HepG2 (cell line): ENCODE results near the gene INTS15. TPM values are rescaled to one million over a fixed set of nuclear protein-coding genes. Genes with fewer than 3 reads are reported as not detected.

Experiments used
- ARNTL ChIP-seq: sonication (generic); formaldehyde crosslinking; IDR thresholded peaks from 2 replicates; pipeline ENCODE4 v1.4.0; 2020; ENCODE audit warnings: mild to moderate bottlenecking, missing genetic modification reagents
- CEBPB ChIP-seq: IDR thresholded peaks from 2 replicates; pipeline ENCODE4 v1.6.1; 2011; ENCODE audit warnings: low read depth, low read length, improper control_type of control experiment, borderline replicate concordance
- CHD2 ChIP-seq: IDR thresholded peaks from 2 replicates; pipeline ENCODE4 v1.6.1; 2011; ENCODE audit warnings: low read depth, low read length, improper control_type of control experiment
- ELF4 ChIP-seq: sonication (generic); formaldehyde crosslinking; IDR thresholded peaks from 2 replicates; pipeline ENCODE4 v1.5.0; 2020; ENCODE audit warnings: missing genetic modification reagents, mild to moderate bottlenecking, moderate library complexity, borderline replicate concordance
- ETV5 ChIP-seq: IDR thresholded peaks from 2 replicates; pipeline ENCODE4 v1.6.1; 2018; ENCODE audit warnings: missing biosample characterization, missing genetic modification reagents, inconsistent platforms, borderline replicate concordance
- MAFK ChIP-seq, 2 experiments: IDR thresholded peaks in 1 of 2; conservative IDR thresholded peaks in 1 of 2; 2 replicates each; pipeline ENCODE4 v1.6.1; 2011; ENCODE audit warnings: improper control_type of control experiment in 2 of 2, low read length in 2 of 2
- MTA1 ChIP-seq: sonication (generic); formaldehyde crosslinking; IDR thresholded peaks from 2 replicates; pipeline ENCODE4 v1.4.0; 2020; ENCODE audit warnings: missing genetic modification reagents, mild to moderate bottlenecking, borderline replicate concordance
- NFATC3 ChIP-seq: sonication (generic); formaldehyde crosslinking; IDR thresholded peaks from 2 replicates; pipeline ENCODE4 v1.5.1; 2020; ENCODE audit warnings: mild to moderate bottlenecking, missing genetic modification reagents
- RORA ChIP-seq: sonication (generic); formaldehyde crosslinking; IDR thresholded peaks from 2 replicates; pipeline ENCODE4 v1.5.0; 2020; ENCODE audit warnings: mild to moderate bottlenecking, missing genetic modification reagents, moderate library complexity
- SALL2 ChIP-seq: sonication (generic); formaldehyde crosslinking; IDR thresholded peaks from 2 replicates; pipeline ENCODE4 v1.8.1; 2023; ENCODE audit warnings: mild to moderate bottlenecking, missing genetic modification reagents, inconsistent platforms
- SP5 ChIP-seq: IDR thresholded peaks from 2 replicates; pipeline ENCODE4 v1.6.1; 2016; ENCODE audit warnings: low read depth, borderline replicate concordance
- TAF15 ChIP-seq: fragments of 200-400 bp; formaldehyde crosslinking; IDR thresholded peaks from one replicate; pipeline ENCODE4 v1.6.1; 2018; ENCODE audit warnings: mild to moderate bottlenecking, low read depth, low read length; ENCODE audit not compliant: poor library complexity, severe bottlenecking
- UBTF ChIP-seq: sonication (generic); formaldehyde crosslinking; IDR thresholded peaks from 2 replicates; pipeline ENCODE4 v1.4.0; 2020; ENCODE audit warnings: mild to moderate bottlenecking, missing genetic modification reagents
- ZBTB20 ChIP-seq: sonication (generic); formaldehyde crosslinking; IDR thresholded peaks from 2 replicates; pipeline ENCODE4 v1.8.1; 2023; ENCODE audit warnings: missing genetic modification reagents, low read depth, mild to moderate bottlenecking, borderline replicate concordance
- ZBTB25 ChIP-seq: IDR thresholded peaks from 2 replicates; pipeline ENCODE4 v1.6.1; 2018; ENCODE audit warnings: missing genetic modification reagents
- ZFX ChIP-seq: sonication (generic); formaldehyde crosslinking; IDR thresholded peaks from 2 replicates; pipeline ENCODE4 v1.4.0; 2020; ENCODE audit warnings: mild to moderate bottlenecking, low read depth, missing genetic modification reagents, moderate library complexity
- ZNF709 ChIP-seq: sonication (generic); formaldehyde crosslinking; IDR thresholded peaks from 2 replicates; pipeline ENCODE4 v1.5.0; 2020; ENCODE audit warnings: mild to moderate bottlenecking, missing genetic modification reagents
- ZNF788 ChIP-seq: sonication (generic); formaldehyde crosslinking; IDR thresholded peaks from 2 replicates; pipeline ENCODE4 v1.5.0; 2020; ENCODE audit warnings: mild to moderate bottlenecking, missing genetic modification reagents, borderline replicate concordance
- polyA plus RNA-seq, 8 experiments: library from polyadenylated mRNA; depleted of rRNA in 3 of 8; stranded (reverse) in 7 of 8; unstranded in 1 of 8; fragments of >200 nt; fragmentation: Illumina TruSeq in 4 of 8; extraction: Trizol in 4 of 8; gene quantifications; 2 replicates each; pipeline versions ENCODE4 v1.2.1 to v1.2.3, GENCODE V29; 2011 to 2016; ENCODE audit warnings: low read depth in 4 of 8, missing spikeins in 1 of 8, mixed read lengths in 1 of 8; ENCODE audit not compliant: insufficient read depth in 1 of 8
- total RNA-seq, 5 experiments: library from RNA; depleted of rRNA; stranded (reverse); fragments of >200 nt; fragmentation: Illumina TruSeq; extraction: Trizol; gene quantifications; 2 replicates each; pipeline ENCODE4 v1.2.3, GENCODE V29; 2016; ENCODE audit warnings: low read depth in 1 of 5
- TF ChIP-seq, protein P1 (sequence below): sonication (generic); formaldehyde crosslinking; IDR thresholded peaks from 2 replicates; pipeline ENCODE4 v1.5.1; 2020; ENCODE audit warnings: mild to moderate bottlenecking, missing genetic modification reagents, borderline replicate concordance

INTS15 gene
- total and polyA plus RNA-seq, 2 of the 13 experiments (the other 11 are each of a cell fraction or from before 2014, with no cell fraction given), result 16.3 to 25.7 TPM

DNA sequence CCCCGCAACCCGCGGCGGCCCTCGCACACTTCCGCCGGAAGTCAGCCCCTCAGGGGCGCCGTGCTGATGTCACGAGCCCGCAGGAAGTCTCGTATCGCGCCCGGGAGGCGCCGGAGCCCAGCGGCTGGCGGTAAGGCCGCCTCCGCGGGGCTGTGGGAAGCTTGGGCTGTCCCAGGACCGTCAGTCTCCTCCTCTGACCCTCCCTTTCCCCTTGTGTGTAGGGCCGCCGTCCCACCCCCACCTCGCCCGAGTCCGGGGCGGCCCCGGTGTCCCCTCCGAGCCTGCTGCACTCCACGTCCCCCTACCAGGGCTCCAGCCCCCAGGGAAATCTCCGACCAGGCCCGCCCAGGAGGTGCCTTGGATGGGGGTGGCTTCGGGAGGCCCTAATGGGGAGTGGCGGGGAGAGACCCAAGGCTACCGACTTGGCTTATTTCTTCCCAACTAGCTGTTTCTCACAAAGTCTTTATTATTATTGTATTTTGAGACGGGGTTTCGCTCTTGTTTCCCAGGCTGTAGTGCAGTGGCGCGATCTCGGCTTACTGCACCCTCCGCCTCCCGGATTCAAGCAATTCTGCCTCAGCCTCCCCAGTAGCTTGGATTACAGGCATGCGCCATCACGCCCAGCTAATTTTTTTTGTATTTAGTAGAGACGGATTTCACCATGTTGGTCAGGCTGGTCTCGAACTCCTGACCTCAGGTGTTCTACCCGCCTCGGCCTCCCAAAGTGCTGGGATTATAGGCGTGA, 12.3 kb upstream of the INTS15 start, which contains the start of gene ZDHHC4 (continued):
- TF ChIP-seq, protein P1, sequence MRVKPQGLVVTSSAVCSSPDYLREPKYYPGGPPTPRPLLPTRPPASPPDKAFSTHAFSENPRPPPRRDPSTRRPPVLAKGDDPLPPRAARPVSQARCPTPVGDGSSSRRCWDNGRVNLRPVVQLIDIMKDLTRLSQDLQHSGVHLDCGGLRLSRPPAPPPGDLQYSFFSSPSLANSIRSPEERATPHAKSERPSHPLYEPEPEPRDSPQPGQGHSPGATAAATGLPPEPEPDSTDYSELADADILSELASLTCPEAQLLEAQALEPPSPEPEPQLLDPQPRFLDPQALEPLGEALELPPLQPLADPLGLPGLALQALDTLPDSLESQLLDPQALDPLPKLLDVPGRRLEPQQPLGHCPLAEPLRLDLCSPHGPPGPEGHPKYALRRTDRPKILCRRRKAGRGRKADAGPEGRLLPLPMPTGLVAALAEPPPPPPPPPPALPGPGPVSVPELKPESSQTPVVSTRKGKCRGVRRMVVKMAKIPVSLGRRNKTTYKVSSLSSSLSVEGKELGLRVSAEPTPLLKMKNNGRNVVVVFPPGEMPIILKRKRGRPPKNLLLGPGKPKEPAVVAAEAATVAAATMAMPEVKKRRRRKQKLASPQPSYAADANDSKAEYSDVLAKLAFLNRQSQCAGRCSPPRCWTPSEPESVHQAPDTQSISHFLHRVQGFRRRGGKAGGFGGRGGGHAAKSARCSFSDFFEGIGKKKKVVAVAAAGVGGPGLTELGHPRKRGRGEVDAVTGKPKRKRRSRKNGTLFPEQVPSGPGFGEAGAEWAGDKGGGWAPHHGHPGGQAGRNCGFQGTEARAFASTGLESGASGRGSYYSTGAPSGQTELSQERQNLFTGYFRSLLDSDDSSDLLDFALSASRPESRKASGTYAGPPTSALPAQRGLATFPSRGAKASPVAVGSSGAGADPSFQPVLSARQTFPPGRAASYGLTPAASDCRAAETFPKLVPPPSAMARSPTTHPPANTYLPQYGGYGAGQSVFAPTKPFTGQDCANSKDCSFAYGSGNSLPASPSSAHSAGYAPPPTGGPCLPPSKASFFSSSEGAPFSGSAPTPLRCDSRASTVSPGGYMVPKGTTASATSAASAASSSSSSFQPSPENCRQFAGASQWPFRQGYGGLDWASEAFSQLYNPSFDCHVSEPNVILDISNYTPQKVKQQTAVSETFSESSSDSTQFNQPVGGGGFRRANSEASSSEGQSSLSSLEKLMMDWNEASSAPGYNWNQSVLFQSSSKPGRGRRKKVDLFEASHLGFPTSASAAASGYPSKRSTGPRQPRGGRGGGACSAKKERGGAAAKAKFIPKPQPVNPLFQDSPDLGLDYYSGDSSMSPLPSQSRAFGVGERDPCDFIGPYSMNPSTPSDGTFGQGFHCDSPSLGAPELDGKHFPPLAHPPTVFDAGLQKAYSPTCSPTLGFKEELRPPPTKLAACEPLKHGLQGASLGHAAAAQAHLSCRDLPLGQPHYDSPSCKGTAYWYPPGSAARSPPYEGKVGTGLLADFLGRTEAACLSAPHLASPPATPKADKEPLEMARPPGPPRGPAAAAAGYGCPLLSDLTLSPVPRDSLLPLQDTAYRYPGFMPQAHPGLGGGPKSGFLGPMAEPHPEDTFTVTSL (CRISPR knock-in tag), result no peak; the same call in none of the 2 replicates
- TF ChIP-seq NFATC3 (no peak), ZNF788 (CRISPR knock-in tag) (peak; percentile 85), ELF4 (CRISPR knock-in tag) (no peak; the same call in 1 of the 2 replicates), ZFX (CRISPR knock-in tag) (peak; percentile 85), CHD2 (peak; percentile 74), SALL2 (CRISPR knock-in tag) (peak; percentile 54; the same call in 1 of the 2 replicates), ZNF709 (no peak), ZBTB20 (CRISPR knock-in tag) (peak; percentile 71; the same call in 1 of the 2 replicates), MAFK (conservative IDR thresholded peaks at IDR 0.05 in 1 of 2, IDR thresholded peaks at IDR 0.05 in 1 of 2; ENCODE audit: low read length in 2 of 2) (no peak), ETV5 (peak; percentile 96), TAF15 (no peak), MTA1 (CRISPR knock-in tag) (no peak), CEBPB (no peak), RORA (CRISPR knock-in tag) (no peak), ZBTB25 (peak; percentile 52), UBTF (CRISPR knock-in tag) (peak; percentile 91), ARNTL (peak; percentile 41; the same call in 1 of the 2 replicates), SP5 (peak; percentile 60)
